ENCODE measurements around the gene FGFR1OP2. TPM values are rescaled to one million over a fixed set of nuclear protein-coding genes. Genes with fewer than 3 reads are reported as not detected.
"Not testable (repeated sequence)": the region's sequence is repeated elsewhere in the genome, so short reads cannot be mapped to it uniquely, and the experiment has no call there.

Gene FGFR1OP2
- 75.4 TPM for total RNA-seq

DNA sequence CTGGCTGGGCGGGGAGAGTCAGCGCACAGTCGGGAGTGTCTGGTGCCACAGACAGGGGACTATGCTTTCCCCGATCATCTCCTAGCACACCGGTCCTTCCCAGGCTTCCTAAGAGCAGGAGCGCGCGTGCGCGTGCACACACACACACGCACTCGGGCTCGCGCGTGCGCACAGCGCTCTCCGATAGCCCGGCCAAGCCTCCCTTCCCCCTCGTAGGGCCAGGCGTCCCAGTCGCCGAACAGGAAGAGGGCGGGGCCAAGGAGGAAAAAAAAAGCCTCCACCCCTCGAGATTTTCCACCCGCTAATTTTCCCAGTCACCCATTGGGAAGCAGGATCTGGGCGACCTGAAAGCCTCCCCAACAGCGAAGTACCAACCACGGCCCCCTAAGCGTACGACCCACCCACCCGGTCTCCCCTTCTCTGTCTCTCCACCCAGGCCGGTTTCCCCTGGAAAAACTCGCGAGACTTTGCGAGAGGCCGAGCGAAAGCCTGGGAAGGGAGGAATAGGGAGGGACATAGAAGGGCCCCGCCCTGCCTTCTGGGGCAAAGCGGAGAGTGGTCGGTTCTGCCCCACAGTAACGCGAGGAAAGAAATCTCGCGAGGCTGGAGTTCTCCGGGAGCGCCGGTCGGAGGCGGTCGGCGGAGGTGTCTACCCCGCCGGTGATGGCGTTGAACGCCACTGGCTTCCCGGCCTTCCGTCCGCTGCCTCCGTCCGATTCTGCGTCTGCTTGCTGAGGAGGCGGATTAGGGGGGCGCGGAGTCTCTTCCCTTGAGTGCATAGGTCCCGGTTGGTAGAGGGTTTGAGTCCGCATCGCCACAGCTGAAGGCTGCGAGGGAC, at the start of gene FGFR1OP2, which contains the start of gene INTS13:
TSS of gene FGFR1OP2 (plus strand) at position 608 of the 838 bp plus-strand sequence. CDS start 15,689 bp downstream, outside the sequence.
TSS of gene INTS13 (minus strand) at position 119 of the 838 bp plus-strand sequence. CDS start 1,178 bp downstream, outside the sequence.
- no peaks in the 10 kb centered on the region for H3K9me3 ChIP-seq
- H3K27ac ChIP-seq: peak within 1 kb of the TSS; percentile 95
- H3K4me1 ChIP-seq: peaks cover 58% of the 10 kb centered on the region
- peak; percentile 75 to 99 for TF ChIP-seq POLR2AphosphoS5 (IDR thresholded peaks at IDR 0.05; ENCODE audit: insufficient read depth in 1 of 2, low read depth in 1 of 2)
- TF ChIP-seq CTCF (IDR thresholded peaks at IDR 0.05): no peak
- peak; percentile 88 to 98 for TF ChIP-seq POLR2A (IDR thresholded peaks at IDR 0.05)
- intact Hi-C loops (cut with DNase I): no loop called here
- no peaks in the 10 kb centered on the region for H3K27me3 ChIP-seq
- DNase-seq (ENCODE audit: extremely low spot score in 2 of 2): peak; percentile 97 to 98
- no peaks in the 10 kb centered on the region for H3K36me3 ChIP-seq
- peak within 1 kb of the TSS; percentile 75 to 86 for H3K4me3 ChIP-seq

DNA sequence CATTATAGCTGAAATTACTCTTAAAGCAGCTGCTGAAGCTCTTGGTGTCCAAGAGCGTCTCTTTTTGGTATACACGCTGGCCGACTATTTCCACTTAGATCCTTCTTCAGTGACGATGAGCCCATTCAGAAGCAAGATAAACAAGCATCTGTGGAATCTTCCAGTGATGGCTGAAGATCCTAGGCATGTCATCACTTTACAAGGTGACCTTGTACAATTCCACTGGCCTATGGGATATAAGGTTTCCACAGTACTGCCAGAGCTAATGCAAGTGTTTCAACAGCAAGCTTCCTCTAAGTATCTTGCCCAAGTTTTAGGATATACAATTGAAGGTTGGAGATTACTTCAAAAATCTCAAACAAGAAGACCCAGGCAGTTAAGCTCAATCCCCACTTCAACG, 47.5 kb upstream of the FGFR1OP2 start:
- TF ChIP-seq CTCF (IDR thresholded peaks at IDR 0.05) (no peak), POLR2A (IDR thresholded peaks at IDR 0.05) (no peak)
- H3K36me3 ChIP-seq: no peaks in the 10 kb centered on the region
- H3K9me3 ChIP-seq: no peaks in the 10 kb centered on the region
- no peak overlapping the region for H3K27ac ChIP-seq
- H3K27me3 ChIP-seq: no peaks in the 10 kb centered on the region
- intact Hi-C loops (cut with DNase I): no loop called here
- no peaks in the 10 kb centered on the region for H3K4me1 ChIP-seq
- no peak overlapping the region for H3K4me3 ChIP-seq
- no peak for DNase-seq (ENCODE audit: extremely low spot score in 2 of 2)

GRCh38 chr12:26891704-26892103, 46.6 kb upstream of the FGFR1OP2 start:
- DNase-seq (ENCODE audit: extremely low spot score in 2 of 2): no peak
- Histone ChIP-seq H3K9me3 (no peaks in the 10 kb centered on the region), H3K4me1 (no peaks in the 10 kb centered on the region), H3K4me3 (no peak overlapping the region), H3K36me3 (no peaks in the 10 kb centered on the region), H3K27me3 (no peaks in the 10 kb centered on the region), H3K27ac (no peak overlapping the region)
- intact Hi-C loops (cut with DNase I): no loop called here
- TF ChIP-seq POLR2AphosphoS5 (IDR thresholded peaks at IDR 0.05; ENCODE audit: insufficient read depth in 1 of 2, low read depth in 1 of 2): no peak

- Histone ChIP-seq H3K36me3 (no peaks in the 10 kb centered on the region), H3K4me1 (no peaks in the 10 kb centered on the region), H3K9me3 (no peaks in the 10 kb centered on the region), H3K27ac (no peak overlapping the region), H3K27me3 (no peaks in the 10 kb centered on the region), H3K4me3 (no peak overlapping the region)
- intact Hi-C loops (cut with DNase I): no loop called here
- TF ChIP-seq POLR2A (IDR thresholded peaks at IDR 0.05) (no peak), CTCF (IDR thresholded peaks at IDR 0.05) (no peak), POLR2AphosphoS5 (IDR thresholded peaks at IDR 0.05; ENCODE audit: insufficient read depth in 1 of 2, low read depth in 1 of 2) (no peak)
- DNase-seq (ENCODE audit: extremely low spot score in 2 of 2): no peak
Measured at GRCh38 chr12:26895672-26896071, 42.6 kb upstream of the FGFR1OP2 start.

- H3K36me3 ChIP-seq: no peaks in the 10 kb centered on the region
- H3K9me3 ChIP-seq: no peaks in the 10 kb centered on the region
- no peak for TF ChIP-seq POLR2AphosphoS5 (IDR thresholded peaks at IDR 0.05; ENCODE audit: insufficient read depth in 1 of 2, low read depth in 1 of 2)
- TF ChIP-seq POLR2A (IDR thresholded peaks at IDR 0.05): no peak
- no peak for TF ChIP-seq CTCF (IDR thresholded peaks at IDR 0.05)
- DNase-seq (ENCODE audit: extremely low spot score in 2 of 2): no peak
- intact Hi-C loops (cut with DNase I): no loop called here
- no peak overlapping the region for H3K4me3 ChIP-seq
- no peaks in the 10 kb centered on the region for H3K27me3 ChIP-seq
- H3K4me1 ChIP-seq: no peaks in the 10 kb centered on the region
- no peak overlapping the region for H3K27ac ChIP-seq
Measured at GRCh38 chr12:26896913-26897312, 41.4 kb upstream of the FGFR1OP2 start.

- intact Hi-C loops (cut with DNase I); H3K4me1 ChIP-seq: not testable (repeated sequence)
- peaks cover 0 to 18% of the 10 kb centered on the region in 2 donors for H3K36me3 ChIP-seq
Measured at GRCh38 chr12:26903396-26903795, 34.9 kb upstream of the FGFR1OP2 start.

More at GRCh38 chr12:26903396-26903795, 34.9 kb upstream of the FGFR1OP2 start:
- H3K27ac ChIP-seq; H3K4me3 ChIP-seq; H3K27me3 ChIP-seq; H3K9me3 ChIP-seq; DNase-seq (ENCODE audit: extremely low spot score in 2 of 2): not testable (repeated sequence)

Data from vagina (tissue), 2 donors.